GM18873 (cell line): ENCODE measurements around the gene ZFYVE27.

ENCODE experiments used
- ATAC-seq: cut with Tn5 transposase; IDR thresholded peaks from one replicate; pipeline ENCODE4 v1.9.1; 2021; ENCODE audit warnings: mild to moderate bottlenecking, moderate library complexity, moderate number of reproducible peaks; ENCODE audit not compliant: unreplicated experiment, low FRiP score

The ZFYVE27 gene

DNA sequence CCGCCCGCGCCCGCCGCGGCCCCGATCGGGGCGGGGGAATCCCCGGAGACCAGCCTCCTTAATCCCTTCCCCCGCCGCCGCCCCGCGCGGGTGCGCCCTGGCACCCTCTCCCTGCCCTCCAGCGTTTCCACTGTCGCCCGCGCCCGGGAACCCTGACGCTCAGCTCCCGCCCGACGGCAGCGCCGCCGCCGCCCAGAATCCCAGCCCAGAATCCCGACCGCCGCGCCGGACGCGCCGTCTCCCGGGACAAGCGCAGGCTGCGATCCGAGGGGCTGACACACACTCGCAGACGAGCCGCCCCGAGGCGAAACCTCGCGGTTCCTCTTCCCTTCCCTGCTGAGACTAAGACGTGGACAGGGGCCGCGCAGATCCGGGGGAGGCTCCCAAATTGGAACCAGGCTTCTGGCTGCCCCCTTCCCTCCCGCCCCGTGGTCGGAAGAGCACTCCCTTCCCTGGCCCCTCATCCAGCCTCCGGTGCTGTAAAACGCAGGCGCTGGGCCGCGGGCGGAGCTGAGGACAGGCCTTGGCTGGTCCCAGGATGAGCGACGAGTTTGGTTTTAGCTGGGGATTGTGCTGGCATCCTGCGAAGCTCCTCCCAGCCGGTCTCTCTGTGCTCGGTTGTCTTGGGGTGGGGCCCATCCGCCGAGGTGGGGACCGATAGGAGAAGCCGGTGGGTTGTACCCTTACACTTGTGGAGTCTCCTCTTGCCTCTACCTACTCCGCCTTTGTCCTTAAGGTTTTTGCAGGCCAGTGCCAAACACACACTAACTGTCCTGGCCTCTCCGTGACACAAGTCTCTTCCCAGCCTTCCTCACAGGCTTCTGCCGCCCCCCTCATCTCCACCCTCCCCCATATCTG lies 22.3 kb upstream of the ZFYVE27 start:
- ATAC-seq: no peak

DNA sequence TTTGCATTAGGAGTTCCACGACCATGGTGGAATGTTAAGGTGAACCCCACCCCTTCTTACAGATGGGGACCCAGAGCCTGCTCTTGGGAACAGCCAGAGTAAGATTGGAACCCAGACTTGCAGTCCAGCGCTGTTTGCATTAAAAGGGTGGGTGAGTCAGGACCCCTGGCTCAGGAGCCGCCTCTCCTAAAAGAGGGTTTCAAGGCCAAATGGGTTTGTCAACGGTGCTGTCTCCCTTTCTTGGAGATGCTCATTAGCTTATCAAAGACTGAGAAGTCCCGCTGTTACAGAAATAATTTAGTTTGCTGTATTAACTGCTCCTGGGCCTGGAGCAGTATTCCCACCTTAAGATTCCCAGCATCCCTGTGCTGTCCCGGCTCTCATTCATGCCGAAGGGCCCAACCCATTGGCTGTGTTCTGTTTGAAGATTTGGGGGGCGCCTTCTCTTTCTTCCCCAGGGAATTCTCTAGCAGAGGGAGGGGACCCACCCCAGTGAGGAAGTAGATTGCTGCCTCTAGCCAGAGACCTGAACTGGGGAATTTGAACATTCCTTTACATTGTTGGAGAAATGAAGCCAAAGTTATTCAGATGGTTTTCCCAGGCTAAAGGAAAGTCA lies 21.6 kb upstream of the ZFYVE27 start:
- ATAC-seq: no peak

DNA sequence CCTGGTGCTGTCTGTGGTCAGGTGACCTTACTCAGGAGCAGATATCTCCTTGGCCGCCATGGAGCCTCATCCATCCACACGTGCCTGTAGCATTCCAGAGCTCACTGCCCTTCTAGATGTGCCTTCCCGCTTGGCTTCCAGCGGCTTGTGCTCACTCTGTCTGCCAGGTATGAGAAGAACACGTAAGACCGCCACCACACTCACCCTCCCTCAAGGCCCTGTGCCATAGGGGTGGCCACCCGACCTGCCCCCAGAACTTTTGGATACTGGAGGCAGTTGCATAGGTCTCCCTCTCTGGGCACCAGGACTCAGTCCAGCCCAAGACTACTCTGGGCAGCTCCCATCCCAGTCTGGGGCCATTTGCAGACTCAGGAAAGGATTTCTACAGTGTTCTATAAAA lies 19.3 kb upstream of the ZFYVE27 start:
- no peak for ATAC-seq

GRCh38 chr10:97718178-97718577 lies 18.8 kb upstream of the ZFYVE27 start:
- no peak for ATAC-seq

DNA sequence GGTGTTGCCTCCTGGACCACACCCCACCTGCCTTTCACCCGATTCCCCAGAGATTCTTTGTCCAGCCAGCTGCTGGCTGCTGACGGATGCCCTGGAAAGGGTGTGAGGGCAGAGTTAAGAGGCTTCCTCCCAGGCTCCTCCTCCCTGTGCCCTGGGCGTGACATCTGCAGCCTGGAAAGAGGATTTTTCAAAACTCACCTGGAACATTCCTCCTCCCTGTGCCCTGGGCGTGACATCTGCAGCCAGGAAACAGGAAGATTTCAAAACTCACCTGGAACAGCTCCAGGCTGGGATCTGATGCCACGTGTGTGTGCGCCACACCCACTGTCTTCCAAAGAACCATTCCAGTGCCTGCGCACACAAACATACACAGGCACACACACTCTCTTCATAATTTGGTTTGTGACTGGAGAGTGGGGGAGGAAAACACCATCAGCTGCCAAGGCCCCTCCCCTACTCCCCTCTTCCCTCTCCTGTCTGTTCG lies 18.2 kb upstream of the ZFYVE27 start:
- ATAC-seq: no peak

DNA sequence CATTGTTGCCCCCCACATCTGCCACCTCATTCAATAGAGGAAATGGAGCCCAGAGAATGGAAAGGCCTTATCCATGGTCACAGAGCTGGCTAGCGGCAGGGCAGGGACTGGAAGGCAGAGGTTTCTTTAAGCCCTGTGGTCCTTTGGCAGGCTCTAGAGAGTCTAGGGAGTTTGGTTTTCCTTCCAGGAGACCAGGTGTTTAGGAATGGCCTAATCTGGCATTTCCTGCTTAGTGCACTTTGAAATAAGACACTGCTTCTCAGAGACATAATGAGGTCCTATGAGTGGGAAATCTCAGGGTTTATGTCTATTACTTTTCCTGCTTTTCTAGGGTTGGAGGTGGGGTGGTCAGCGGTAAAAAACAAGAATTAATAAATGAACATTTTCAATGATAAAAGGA lies 17.3 kb upstream of the ZFYVE27 start:
- ATAC-seq: no peak

GRCh38 chr10:97721871-97722780 lies 14.8 kb upstream of the ZFYVE27 start:
- ATAC-seq: no peak

- no peak for ATAC-seq
These were observed 13.9 kb upstream of the ZFYVE27 start for GRCh38 chr10:97723001-97723400.

DNA sequence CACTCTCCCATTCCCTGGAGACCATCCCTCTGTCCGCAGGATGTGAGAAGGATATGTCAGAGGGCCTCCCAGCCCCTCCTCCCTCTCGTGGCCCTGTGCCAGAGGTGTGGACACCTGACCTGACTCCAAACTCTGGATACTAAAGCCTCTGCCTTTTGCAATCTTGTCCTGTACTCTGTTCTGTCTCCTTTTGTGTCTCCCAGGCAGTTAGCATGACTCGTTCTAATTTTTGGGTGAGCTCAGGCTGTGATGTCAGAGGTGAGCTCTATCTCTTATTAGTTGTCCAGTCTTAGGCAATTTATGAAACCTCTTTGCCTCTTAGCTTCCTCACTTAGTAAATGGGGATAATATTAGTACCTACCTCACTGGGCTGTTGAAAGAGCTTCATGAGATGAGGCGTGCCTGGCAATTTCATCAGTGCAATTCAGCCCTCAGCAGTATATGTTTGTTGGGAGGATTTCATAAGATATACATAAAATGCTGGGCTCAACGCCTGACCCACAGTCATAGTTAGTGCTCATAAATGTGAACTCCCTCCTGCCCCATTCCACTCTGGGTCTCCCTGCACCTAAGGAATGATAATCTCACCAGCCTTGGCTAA lies 12.5 kb upstream of the ZFYVE27 start:
- no peak for ATAC-seq

- ATAC-seq: no peak
These were observed 10.2 kb upstream of the ZFYVE27 start for GRCh38 chr10:97726636-97727178.

DNA sequence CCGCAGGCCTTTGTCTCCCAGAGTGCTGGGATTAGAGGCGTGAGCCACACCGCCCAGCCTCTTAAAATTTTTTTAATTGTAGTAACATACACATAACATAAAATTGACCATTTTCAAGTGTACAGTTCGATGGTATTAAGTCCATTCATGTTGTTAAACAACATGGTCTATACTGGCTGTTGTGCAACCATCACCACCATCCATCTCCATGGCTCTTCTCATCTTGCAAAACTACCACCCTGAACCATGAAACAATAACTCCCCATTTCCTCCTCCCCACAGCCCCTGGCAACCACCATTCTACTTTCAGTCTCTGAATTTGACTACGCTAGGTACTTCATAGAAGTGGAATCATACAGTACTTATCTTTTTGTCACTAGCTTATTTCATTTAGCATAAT lies 7.9 kb upstream of the ZFYVE27 start:
- ATAC-seq: no peak

DNA sequence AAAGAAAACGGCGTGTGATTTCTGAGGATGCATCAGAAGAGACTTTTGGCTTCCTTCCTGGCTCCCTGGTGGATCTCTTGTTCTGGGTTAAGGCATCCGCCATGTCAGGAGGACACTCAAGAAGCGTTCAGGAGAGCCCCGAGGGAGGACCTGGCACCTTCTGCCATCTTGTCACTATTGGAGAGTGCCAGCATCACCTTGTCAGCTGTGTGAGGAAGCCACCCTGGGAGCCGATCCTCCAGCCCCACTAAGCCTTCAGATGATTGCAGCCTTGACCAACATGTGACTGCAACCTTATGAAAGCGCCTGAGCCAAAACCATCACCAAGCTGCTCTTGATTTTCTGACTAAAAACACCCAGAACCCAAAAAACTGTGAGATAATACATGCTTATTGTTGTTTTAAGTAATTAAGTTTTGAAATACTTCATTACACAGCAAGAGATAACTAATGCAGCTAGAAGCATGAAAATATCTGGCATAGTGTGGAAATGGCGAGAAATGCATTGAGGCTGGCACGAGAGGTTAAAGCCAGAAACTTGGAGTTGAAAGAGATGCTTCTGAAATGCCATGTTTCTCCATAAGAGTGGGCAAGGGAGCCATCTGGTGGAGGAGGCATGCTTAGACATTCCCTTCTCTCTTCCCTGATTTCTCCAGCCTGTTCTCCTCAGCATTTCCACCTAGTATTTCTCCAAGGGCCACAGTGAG lies 5.4 kb upstream of the ZFYVE27 start:
- no peak for ATAC-seq

GRCh38 chr10:97732052-97732359 lies 4.9 kb upstream of the ZFYVE27 start:
- no peak for ATAC-seq

DNA sequence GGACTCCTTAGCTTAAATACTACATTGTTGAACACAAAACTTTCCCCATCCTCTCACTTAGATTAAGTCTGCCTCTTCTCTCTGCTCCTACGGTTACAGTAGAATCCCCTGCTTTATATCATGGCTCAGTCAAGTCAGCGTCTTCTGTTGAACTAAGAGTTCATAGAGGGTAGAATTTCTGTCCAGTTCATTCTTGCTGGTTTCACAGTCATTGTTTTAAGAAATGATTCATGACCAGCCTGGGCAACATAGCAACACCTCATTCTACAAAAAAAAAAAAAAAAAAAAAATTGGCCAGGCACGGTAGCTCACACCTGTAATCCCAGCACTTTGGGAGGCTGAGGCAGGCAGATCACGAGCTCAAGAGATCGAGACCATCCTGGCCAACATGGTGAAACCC lies 3.7 kb upstream of the ZFYVE27 start:
- ATAC-seq: no peak

DNA sequence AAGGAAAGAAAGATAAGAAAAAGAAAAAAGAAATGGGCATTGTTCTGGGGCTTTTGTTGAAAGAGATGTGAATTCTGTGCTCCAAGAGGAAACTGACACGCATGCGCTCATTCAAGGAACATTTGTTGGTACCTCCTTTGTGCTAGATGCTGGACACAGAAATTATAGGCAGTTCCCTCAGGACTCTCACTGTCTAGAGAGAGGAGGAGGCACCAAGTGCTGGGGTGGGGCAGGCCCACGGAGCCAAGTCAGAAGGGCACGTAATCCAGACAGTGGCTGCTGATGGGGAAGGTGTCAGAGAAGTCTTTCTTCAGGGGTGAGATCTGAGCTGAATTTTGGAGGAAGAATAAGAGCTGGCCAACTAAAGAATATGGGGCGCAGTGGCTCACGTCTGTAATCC lies 2.9 kb upstream of the ZFYVE27 start:
- no peak for ATAC-seq

- ATAC-seq: peak; percentile 4
These were observed 476 bp upstream of the ZFYVE27 start for GRCh38 chr10:97736403-97736901.

DNA sequence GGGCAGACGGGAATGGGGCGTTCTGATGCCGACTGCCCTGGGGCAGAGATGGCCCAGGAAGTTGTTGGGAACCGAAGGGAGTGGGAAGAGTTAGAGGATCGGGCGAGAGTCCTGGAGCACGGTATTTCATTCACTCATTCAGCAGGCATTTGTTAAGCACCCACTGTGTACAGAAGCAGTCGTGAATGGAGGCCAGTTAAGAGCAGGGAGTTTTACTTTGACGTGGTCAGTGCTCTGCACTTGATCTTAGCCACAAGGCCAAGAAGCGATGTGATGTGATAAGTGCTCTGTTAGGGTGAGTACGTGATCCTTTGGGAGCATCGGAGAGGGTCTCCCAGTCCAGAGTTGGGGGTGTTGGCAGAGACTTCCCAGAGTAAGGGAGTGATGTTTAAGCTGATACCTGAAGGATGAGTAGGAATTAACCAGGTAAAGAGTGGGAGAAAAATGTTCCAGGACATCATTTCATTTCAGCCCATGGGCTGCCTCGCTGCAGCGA lies 890 bp downstream of the ZFYVE27 start:
- peak; percentile 4 for ATAC-seq

DNA sequence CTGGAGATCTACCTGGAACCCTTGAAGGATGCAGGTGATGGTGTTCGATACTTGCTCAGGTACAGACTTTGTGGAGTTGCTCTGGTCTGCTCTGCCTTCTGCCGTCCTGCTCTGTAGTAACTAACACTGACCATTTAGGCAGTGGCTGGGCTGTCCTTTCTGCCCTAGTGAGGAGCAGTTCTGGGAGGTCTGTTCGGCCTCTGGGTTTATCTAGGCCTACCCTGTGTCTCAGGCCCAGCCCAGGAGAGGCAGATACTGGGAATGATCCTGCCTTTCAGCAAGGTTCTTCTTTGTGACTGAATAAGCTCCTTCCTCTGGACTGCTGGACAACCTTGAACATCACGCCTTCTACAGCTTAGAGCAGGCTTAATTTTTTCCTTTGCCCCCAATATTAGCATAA lies 1.7 kb downstream of the ZFYVE27 start:
- ATAC-seq: no peak

DNA sequence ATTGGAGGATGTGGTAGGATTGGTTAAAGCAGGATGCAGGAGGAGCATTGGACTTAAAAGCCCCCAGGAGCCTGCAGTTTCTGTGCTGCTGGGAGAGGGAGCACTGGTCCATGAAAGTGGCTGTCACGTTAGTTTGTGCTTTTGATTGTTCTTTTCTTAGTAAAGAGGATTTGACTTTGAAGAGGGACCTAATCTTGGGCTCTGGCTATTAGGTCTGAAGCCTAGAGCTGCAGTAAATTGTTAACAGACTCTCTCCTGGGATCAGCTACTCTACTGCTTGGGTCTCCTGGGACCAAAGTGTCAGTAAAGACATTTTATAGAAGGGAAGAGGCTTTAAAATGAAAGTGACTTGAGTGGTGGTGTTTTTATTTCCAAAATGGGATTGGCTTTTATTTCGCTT lies 3.7 kb downstream of the ZFYVE27 start:
- no peak for ATAC-seq
